Measurements from ENCODE around the gene CLEC4G.

GRCh38 chr19:7718668-7719067 is 13.2 kb downstream of the CLEC4G start:
- no peak for TF ChIP-seq CTCF (IDR thresholded peaks at IDR 0.05; ENCODE audit: borderline replicate concordance, extremely low read depth, low read length, poor library complexity, severe bottlenecking)
- no peak for TF ChIP-seq EZH2 (IDR thresholded peaks at IDR 0.05; ENCODE audit: borderline replicate concordance, low read depth, low read length, severe bottlenecking)
